Measurements from ENCODE around the gene OR6J1.

GRCh38 chr14:22593189-22593588, 51.0 kb downstream of the OR6J1 start:
- TF ChIP-seq POLR2AphosphoS5 (IDR thresholded peaks at IDR 0.05; ENCODE audit: low read depth, low read length) (no peak), REST (IDR thresholded peaks at IDR 0.05; ENCODE audit: insufficient read depth in 1 of 2, low read depth in 2 of 2, low read length in 2 of 2) (no peak), SIN3A (IDR thresholded peaks at IDR 0.05; ENCODE audit: borderline replicate concordance, insufficient read depth, low read length) (no peak), TAF1 (IDR thresholded peaks at IDR 0.05; ENCODE audit: borderline replicate concordance, insufficient read depth, low read length) (no peak)
